ENCODE data around the gene PDZRN4.

Gene PDZRN4

DNA sequence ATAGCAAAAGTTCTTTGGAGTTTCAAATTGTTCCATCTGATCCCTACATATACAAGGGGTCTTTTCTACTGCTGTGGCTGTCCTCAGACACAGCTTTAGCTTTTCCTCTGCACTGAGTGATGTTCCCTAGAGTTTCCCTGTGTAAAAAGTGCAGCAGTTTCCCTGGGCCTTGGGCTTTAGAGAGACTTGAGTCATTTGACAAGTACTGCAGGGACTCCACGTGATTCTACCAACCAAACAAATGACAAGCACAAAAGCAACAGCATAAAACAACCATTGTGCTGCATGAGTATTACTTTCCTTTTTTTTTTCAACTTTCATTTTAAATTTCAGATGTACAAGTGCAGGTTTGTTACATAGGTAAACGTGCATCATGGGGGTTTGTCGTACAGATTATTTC is 272.8 kb downstream of the PDZRN4 start:
- no peak for DNase-seq (ENCODE audit: low read depth)

DNA sequence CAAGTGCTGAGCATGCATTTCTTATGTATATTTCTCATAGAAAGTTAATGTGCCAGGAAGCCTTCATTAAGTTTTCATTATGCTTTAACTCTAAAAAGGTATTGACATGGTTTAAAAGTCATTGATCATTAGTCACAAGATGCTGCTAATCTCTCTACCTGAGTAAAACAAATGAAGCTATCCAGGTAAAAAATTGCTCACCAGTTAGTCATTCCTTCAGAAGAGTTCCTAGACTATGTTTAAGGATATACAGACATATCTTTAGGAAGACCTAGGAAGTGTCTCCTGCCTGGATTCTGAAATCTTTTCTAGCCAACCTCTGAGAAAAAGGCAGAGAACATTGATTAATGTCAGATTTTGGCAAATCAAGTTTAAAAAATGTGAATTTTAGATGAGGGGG is 274.2 kb downstream of the PDZRN4 start:
- DNase-seq (ENCODE audit: low read depth): no peak

DNA sequence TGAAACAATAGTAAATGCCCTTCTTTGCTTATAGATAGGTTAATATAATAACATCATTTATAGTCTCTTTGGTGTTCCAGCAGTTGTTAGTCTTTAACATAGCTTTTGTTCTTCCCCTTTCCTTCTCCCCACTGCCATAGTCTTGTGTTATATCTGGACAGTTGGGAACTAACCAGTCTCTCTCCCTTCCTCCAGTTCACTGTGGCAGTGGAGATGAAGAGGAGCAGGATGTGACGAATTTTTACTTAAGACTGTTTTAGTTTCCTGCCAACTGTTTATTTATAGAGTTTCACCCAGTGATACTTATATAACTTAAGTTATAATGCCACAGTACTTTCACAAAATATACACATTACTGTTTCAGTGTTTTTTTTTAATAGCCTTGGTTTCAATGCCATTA is 277.4 kb downstream of the PDZRN4 start:
- no peak for DNase-seq (ENCODE audit: low read depth)

DNA sequence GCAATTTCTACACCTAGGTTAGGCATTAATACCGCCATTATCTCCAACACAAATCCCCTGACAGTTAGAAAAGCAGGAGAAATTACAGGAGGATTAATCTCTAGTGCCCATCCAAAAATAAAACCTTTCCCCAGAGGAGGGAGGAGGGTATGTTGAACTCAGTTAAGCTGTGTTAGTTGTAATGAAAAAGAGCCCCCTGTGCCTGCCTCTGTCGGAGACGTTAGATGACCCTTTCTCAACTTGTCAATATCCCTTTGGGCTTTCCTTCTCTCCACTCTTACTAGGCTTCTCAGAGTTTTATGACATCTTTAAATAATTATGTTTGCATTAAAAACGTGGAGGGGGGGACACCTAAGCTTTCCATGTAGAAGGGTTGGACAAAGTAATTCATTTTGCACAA is 278.2 kb downstream of the PDZRN4 start:
- DNase-seq (ENCODE audit: low read depth): no peak

DNA sequence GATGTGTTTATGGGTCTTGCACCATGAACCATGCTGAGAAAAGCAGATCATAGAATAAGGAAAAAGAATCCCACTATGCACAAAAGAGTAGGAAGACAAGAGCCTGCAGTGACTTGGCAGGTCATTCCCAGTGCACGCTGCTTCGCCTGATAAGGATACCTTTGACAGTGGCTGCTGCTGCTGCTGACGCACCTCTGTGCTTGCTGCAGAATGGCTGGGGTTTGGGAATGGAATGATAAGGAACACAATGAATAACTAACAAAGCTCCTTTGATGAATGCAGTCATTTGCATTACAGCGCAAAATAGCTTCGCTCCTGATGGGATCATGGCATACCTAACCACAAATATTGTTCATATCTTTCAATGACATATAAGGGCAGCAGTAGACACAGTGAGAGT is 278.7 kb downstream of the PDZRN4 start:
- no peak for DNase-seq (ENCODE audit: low read depth)

DNA sequence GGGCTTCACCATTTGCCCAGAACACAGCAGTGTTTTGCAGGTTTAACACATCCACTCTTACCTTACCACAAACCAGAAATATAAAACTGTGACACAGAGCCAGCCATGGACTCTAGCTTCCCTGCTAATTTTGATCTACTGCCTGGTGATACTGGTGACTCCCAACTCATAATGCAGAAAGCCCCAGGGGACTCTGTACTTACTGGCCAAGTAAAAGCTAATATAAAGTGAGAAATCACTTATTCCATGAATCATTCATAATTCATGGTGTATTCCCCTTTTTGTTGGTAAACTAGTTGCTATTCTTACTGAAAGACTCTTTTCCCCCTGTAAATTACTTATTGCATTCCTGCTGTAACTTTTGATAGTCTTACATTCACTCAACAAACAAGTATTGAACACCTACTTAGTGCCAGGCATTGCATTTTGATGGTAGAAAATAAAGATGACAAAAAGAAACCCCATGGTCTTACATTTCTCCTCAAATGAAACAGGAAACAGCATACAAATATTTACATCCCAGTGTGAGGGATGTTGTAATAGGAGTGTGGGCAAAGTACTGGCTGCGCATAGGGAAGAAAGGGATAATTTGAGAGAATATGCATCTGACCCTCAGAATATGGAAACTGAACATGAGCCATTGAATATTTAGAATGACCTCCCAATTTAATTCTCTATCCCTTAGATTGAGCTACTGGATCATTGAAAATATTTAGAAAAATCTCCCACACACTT is 279.6 kb downstream of the PDZRN4 start:
- no peak for DNase-seq (ENCODE audit: low read depth)

DNA sequence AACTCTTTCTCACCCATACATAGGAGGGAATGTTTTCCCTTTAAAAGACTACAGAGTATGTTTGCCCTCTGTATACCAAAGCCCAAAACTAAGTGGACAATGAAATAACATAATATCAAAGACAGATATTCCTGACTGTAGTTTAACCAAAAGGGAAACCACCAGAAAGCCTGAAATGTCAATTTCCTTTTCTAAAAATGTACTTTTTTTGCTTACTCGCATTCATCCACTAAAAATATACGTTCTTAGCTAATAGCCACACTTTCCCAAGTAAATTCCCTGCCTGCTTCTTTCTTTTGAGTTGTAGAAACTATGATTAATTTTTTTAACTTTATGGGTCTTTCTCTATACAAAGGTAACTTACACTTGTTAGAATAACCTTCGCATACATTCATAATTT is 280.2 kb downstream of the PDZRN4 start:
- DNase-seq (ENCODE audit: low read depth): no peak

DNA sequence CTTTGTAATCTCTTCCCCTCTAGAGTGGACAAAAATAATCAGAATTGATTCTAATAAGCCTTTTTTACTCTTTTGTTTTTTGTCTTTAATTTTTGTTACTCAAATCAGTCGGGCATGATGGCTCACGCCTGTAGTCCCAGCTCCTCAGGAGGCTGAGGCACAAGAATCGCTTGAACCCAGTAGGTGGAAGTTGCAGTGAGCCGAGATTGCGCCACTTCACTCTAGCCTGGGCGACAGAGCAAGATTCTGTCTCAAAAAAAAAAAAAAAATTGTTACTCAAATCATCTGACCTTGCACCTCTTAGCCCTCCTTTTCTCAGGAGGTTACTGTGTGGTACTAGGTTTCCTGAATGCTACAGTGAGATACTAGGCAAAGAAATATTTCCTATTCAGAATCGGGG is 280.6 kb downstream of the PDZRN4 start:
- no peak for DNase-seq (ENCODE audit: low read depth)

DNA sequence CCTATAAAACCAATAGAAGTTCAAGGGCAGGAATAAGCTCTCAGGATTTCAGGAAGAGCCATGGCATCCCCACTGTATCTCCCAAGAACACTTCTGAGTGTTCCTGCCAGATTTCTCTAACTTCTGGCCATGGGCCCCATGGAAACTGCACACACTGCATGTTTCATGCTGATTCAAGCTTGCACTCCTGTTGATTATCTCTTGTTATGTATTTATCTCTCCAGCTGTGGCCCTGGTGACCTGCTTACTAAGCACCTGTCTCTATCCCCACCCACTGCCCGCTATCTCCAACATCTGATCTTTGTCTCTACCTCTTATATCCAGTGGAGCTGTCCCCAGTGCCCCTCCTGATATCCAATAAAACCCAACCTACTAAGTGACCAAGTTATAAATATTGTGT is 285.3 kb downstream of the PDZRN4 start:
- DNase-seq (ENCODE audit: low read depth): no peak

DNA sequence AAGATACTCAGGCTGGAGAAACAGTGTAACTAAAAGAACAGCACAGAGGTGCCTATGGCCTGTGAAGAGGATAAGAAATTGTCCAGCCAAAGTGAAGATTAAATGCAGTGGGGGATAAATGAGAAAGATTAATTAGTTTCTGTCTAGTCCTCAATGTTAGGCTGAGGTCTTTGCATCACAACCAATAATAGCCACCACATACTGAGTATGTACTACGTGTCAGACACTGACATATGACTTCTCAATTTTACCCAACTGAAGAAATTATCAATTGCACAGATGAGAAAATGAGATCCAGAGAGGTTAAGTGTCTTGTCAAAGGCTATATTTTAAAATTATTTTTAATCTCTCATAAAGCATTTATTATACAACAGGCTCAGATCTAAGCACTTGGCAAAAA is 285.9 kb downstream of the PDZRN4 start:
- no peak for DNase-seq (ENCODE audit: low read depth)

DNA sequence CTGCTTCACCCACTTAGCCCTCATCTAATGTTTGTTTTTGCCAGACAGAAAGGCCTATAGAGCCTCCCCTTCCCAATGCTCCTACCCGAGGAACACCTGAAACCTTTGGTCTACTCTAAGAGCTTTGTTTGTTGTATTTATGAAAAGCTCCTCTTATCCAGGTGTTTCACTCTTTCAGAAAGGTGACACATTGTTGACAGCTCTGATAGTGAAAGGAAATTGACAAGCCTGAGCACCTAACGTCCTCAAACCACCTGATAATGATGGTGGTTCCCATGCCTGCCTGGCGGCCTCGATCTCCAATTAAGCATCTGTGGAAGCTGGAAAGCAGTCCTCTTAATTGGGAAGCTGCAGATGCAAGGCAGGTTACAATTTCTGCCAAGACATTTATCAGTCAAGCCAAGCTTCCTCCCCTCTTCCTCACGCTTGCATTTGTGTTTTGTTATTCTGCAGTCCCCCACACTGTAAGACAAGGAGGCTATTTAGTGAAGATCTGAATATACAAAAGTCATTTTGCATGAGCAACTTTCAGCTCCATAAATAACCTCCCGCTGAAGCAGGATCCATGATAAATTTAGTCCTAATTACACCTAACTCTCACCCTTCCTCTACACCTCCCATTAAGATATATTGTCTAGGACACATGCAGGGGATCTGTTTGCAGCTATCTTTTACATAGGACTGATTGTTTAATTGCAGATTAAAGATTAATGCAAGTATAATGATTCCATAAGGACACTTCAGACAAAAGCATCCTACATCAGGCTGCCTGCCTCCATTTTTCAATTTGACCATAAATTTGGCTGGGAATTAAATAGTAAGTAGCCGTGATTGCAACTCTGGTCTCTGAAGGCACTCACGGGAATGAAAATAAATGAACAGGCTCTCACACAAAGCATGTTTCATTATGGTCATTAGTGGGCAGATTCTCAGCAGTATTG is 288.6 kb downstream of the PDZRN4 start:
- DNase-seq (ENCODE audit: low read depth): no peak

DNA sequence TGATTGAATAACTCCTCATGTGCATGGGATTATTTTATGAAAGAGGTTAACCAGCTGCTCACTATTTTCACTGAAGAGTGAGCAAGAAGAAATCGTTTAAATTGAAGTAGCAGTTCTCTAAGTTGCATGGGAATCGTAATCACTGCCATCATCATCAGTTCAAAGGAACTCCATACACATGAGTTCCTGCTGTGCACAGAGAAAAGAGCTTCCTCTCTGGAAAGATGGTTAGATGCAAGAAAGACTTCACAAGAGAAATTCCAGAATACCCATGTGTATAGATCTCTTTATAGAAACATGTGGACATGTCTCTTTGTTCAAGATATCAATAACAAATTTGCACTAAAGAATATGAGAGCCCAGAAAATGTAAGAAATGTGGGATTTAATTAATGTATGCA is 291.3 kb downstream of the PDZRN4 start:
- DNase-seq (ENCODE audit: low read depth): no peak

DNA sequence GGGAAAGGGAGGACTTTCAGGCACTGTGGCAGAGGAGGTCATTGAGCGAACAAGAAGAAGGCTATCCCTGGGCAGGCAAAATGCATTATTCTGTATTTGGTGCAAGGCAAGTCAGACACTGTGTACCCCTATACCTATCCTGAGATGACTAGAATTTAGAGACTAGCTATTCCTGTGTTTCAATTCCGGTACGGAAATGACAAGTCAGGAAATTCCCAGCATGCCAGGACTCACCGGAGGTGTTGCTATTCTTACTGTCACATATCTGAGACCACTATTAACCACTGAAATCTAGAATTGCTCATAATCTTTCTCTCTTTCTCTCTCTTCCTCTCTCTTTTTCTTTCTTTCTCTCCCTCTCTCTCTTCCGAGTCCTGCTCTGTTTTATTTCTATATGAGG is 297.1 kb downstream of the PDZRN4 start:
- no peak for DNase-seq (ENCODE audit: low read depth)

DNA sequence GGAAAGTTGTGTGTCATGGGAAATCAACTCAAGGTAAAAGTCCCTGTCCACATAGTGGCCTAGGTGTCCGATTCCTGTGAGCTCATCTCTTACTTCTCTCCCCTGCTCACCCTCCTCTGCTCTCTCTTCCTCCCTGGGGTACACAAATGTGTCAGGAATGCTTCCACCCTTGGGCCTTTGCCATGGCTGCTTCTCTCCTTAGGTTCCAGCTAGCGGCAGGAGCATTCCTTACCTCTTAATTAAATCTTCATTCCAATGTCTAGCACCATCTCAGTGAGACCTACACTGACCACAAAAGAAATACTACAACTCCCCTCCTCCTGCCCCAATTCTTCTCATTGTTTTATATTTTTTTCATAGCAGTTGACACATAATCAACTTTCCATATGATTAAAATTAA is 298.6 kb downstream of the PDZRN4 start:
- DNase-seq (ENCODE audit: low read depth): no peak

DNA sequence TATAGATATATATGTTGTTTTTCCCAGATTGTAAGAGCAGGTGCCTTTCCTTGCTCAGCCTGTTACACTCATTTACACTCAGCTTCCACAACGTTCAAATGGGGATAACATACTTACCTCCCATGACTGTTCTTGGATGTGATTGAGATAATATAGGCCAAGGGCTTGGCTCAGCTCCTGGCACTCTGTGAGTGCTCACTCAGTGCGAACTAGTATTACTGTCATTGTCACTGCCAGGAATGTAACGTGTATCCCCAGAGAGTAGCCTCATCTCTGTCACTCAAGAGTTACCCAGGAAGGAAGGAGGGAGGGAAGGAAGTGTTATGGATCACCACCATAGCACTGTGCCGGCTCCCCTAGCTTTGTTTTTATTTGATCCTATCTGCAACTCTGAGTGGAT is 307.9 kb downstream of the PDZRN4 start:
- no peak for DNase-seq (ENCODE audit: low read depth)

DNA sequence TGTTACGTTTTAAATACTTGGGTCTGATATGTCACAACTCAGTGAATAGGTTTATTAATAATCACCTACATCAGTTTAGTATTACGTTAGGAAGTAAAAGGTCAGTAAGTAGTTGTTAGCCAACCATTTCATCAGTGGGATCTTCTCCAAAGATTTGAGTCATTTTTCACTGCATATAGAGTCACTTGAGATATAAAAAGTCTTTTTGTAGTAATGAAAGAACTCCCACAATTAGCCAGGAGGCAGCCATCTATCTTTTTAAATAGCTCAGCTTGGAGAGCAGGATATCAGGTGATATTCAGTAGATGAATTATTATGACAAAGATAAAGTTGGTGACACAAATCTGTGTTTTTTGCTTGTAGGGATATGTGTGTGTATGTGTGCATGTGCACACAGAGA is 309.3 kb downstream of the PDZRN4 start:
- DNase-seq (ENCODE audit: low read depth): no peak

DNA sequence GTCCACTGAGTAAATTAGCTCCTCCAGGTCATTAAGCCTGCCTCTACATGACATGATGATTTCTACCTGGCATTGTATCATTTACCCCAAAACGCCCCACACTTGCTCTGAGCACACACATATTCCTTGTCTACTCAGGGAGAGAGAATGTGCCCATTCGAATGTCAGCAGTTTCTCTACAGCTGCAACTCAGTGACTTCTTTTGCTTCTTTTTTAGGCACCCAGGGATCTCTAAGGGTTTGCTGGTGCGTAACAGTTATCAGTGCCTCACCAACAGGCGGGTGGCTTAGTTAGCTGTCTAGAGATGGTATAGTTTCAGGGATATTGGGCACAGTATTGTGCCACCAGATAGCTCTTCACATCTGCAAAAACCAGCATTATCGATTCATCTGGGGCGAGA is 316.9 kb downstream of the PDZRN4 start:
- DNase-seq (ENCODE audit: low read depth): no peak

DNA sequence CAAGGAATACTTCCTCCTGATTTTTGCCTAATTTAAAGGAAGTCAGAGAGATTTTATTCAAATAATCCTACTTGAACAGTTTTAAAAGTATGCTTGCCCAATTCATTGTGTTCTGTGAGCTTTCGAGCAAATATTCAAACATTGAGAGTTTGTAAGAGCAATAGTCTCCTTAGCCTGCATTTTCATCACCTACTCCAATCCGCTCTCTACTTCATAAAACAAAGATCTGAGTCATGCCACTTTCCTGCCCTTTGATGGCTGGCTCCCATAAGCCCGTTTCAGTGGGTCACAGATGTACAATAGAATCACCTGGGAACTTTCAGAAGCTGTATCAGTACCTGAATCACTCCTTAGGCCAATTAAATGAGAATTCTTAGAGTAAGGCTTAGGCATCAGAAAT is 319.2 kb downstream of the PDZRN4 start:
- no peak for DNase-seq (ENCODE audit: low read depth)

DNA sequence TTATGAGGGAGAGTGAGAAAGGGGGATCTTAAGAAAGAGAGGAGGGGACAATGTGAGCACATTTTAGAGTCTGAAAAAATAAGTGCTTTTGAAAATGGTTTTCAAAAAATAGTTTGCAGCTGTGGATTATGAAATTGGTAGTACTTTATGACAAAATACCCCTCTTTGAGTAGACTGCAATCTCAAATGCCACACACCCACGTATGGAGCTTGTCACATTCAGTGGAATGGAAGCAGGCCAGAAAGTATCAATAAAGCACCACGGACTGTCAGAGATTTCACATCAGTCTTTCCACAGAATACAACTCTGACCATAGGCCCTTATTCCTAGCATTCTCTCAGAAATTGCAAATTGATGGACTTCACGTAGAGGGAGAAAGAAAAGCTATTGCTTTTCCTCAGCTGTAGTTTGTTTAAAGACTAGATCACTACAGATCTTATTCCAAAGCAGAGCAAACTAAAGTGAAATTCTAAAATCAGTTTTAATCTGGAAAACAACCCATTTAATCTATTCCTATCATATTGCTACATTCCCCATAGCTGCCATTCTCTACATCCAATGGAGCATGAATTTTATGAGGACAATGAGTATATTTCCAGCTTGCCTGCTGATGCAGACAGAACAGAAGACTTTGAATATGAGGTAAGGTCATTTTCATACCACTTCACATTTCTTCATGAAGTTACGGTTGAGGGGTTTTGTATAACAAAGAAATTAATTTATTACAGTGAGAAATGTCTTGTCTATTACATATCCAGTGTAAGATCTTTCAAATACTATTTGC is 321.3 kb downstream of the PDZRN4 start:
- no peak for DNase-seq (ENCODE audit: low read depth)

DNA sequence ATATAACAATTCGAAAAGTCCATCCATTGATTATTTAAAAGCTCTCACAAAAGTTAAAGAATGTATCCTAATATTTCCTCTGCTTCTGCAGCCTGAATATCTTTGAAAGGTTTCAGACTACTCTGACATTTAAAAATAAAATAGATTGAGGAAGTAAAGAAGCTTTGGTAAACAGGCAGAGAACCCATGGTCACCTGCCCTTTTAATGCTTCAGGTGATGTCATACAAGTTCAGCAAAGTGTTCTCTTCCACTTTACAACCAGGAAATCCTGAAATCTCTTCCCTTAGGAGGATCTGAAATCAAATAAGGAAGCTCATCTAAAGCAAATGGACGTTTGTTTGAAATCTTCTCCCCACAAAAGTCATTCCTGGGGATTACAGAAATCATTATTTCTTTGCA is 322.4 kb downstream of the PDZRN4 start:
- DNase-seq (ENCODE audit: low read depth): no peak

DNA sequence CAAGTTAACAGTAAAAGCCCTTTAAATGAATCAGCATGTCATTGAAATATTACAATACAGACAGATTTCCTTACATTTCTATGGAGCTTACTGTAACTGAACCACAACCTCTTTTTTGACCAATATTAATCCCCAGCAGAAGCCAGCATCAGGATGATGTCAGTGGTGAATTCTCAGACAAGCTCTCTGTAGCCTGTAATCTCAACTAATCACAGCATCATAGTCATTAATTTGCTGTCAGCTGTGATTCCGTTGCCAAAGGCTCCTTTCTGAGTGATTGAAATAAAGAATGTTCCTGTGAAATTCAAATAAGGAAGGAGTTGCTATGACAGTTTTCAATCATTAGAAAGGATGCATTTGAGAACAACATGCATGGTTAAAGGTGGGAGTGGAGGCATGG is 323.1 kb downstream of the PDZRN4 start:
- no peak for DNase-seq (ENCODE audit: low read depth)

DNA sequence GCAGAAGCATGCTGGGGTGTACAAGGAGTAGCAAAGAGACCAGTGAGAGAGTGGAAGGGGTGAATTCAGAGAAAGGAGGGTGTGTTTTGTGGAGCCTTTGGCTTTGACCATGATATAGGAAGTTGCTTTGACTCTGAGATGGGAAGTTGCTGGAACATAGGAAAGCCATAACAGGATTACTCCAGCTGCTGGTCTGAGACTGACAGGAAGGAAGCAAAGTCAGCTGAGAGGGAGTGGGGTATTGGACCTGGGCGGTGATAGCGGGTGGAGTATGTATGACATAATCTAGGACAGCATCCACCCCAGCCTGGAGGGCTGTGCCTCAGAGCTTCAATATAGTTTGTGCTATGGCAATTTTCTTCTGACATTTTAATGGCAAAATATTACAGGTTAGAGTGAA is 324.4 kb downstream of the PDZRN4 start:
- DNase-seq (ENCODE audit: low read depth): no peak

Data from T-helper 22 cell (primary cell).